Lower lobe of right lung (tissue), 2 donors: Measurements from ENCODE around the gene OLFM3. TPM values are rescaled to one million over a fixed set of nuclear protein-coding genes. Genes with fewer than 3 reads are reported as not detected.

ENCODE experiments used
- ATAC-seq, 2 donors: fragments of 200-7000 bp; cut with Tn5 transposase; one replicate each; pipeline ENCODE4 v1.9.1; 2020 to 2022; ENCODE audit warnings: mild to moderate bottlenecking in 2 of 2, moderate library complexity in 2 of 2
- DNase-seq: peaks from one replicate; pipeline ENCODE4 v3.0.0-alpha.2; 2020
- H3K27ac ChIP-seq: fragments of 200-600 bp; one replicate; pipeline ENCODE4 v1.8.0; 2022
- H3K27me3 ChIP-seq: fragments of 200-600 bp; one replicate; pipeline ENCODE4 v1.8.0; 2022; ENCODE audit warnings: low read depth
- H3K36me3 ChIP-seq: fragments of 200-600 bp; one replicate; pipeline ENCODE4 v1.8.0; 2022; ENCODE audit warnings: mild to moderate bottlenecking
- H3K4me1 ChIP-seq: fragments of 200-600 bp; one replicate; pipeline ENCODE4 v1.8.0; 2022
- H3K4me3 ChIP-seq: fragments of 200-600 bp; one replicate; pipeline ENCODE4 v1.8.0; 2022; ENCODE audit warnings: mild to moderate bottlenecking
- H3K9me3 ChIP-seq: fragments of 200-600 bp; one replicate; pipeline ENCODE4 v1.8.0; 2022
- CTCF ChIP-seq: fragments of 200-600 bp; IDR thresholded peaks from one replicate; pipeline ENCODE4 v1.8.0; 2022; ENCODE audit warnings: antibody characterized with exemption, mild to moderate bottlenecking
- intact Hi-C: fragments of 100-400 bp; cut with DNase I; formaldehyde crosslinking; loops from one replicate; pipeline ENCODE4 v1.11.0; 2022
- total RNA-seq: library from RNA; stranded (reverse); fragmentation: NEBNext Ultra II Directional; extraction: Animal tissue kit (Norgen Biotek cat#: 25700); gene quantifications from one replicate; pipeline ENCODE4 v1.2.1, GENCODE V29; 2021
- donor health status: DM: no; HTN: yes; CAD: no; lungs with severe emphysema.

Gene OLFM3
- total RNA-seq, 1 donor from 2014 or later = not detected

GRCh38 chr1:101854271-101854670 is 142.5 kb downstream of the OLFM3 start:
- ATAC-seq (no peak), DNase-seq (no peak)
- Histone ChIP-seq H3K4me3 (no peak overlapping the region), H3K36me3 (no peaks in the 10 kb centered on the region), H3K27me3 (no peaks in the 10 kb centered on the region), H3K9me3 (no peaks in the 10 kb centered on the region), H3K4me1 (no peaks in the 10 kb centered on the region), H3K27ac (no peak overlapping the region)
- TF ChIP-seq CTCF = no peak
- intact Hi-C loops = no loop called here

- Histone ChIP-seq H3K27ac (no peak overlapping the region), H3K27me3 (no peaks in the 10 kb centered on the region), H3K9me3 (no peaks in the 10 kb centered on the region), H3K36me3 (no peaks in the 10 kb centered on the region), H3K4me3 (no peak overlapping the region), H3K4me1 (no peaks in the 10 kb centered on the region)
- no peak for DNase-seq
- intact Hi-C loops = no loop called here
- no peak for TF ChIP-seq CTCF
- ATAC-seq = no peak
Observed at GRCh38 chr1:101852936-101853335, 143.8 kb downstream of the OLFM3 start.

GRCh38 chr1:101849356-101849755 is 147.4 kb downstream of the OLFM3 start:
- H3K4me3 ChIP-seq = no peak overlapping the region
- ATAC-seq = no peak
- H3K27me3 ChIP-seq = no peaks in the 10 kb centered on the region
- DNase-seq = no peak
- H3K4me1 ChIP-seq = no peaks in the 10 kb centered on the region
- H3K36me3 ChIP-seq = no peaks in the 10 kb centered on the region
- no peak for TF ChIP-seq CTCF
- intact Hi-C loops = no loop called here
- no peaks in the 10 kb centered on the region for H3K9me3 ChIP-seq
- no peak overlapping the region for H3K27ac ChIP-seq

GRCh38 chr1:101847626-101848025 is 149.1 kb downstream of the OLFM3 start:
- TF ChIP-seq CTCF = no peak
- Histone ChIP-seq H3K9me3 (no peaks in the 10 kb centered on the region), H3K27ac (no peak overlapping the region), H3K27me3 (no peaks in the 10 kb centered on the region), H3K36me3 (no peaks in the 10 kb centered on the region), H3K4me1 (no peaks in the 10 kb centered on the region), H3K4me3 (no peak overlapping the region)
- DNase-seq (no peak), ATAC-seq (no peak)
- intact Hi-C loops = no loop called here

- no peak for DNase-seq
- intact Hi-C loops = no loop called here
- Histone ChIP-seq H3K4me3 (no peak overlapping the region), H3K27me3 (no peaks in the 10 kb centered on the region), H3K4me1 (no peaks in the 10 kb centered on the region), H3K36me3 (no peaks in the 10 kb centered on the region), H3K27ac (no peak overlapping the region), H3K9me3 (no peaks in the 10 kb centered on the region)
- ATAC-seq = no peak
- TF ChIP-seq CTCF = no peak
Observed at GRCh38 chr1:101846820-101847219, 149.9 kb downstream of the OLFM3 start.

GRCh38 chr1:101843160-101843559 is 153.6 kb downstream of the OLFM3 start:
- Histone ChIP-seq H3K4me1 (no peaks in the 10 kb centered on the region), H3K27me3 (no peaks in the 10 kb centered on the region), H3K27ac (no peak overlapping the region), H3K4me3 (no peak overlapping the region), H3K36me3 (no peaks in the 10 kb centered on the region), H3K9me3 (no peaks in the 10 kb centered on the region)
- intact Hi-C loops = no loop called here
- no peak for TF ChIP-seq CTCF
- DNase-seq = no peak
- no peak for ATAC-seq
